ENCODE measurements around the gene POTEB2.
"Not testable (repeated sequence)": the region's sequence is repeated elsewhere in the genome, so short reads cannot be mapped to it uniquely, and the experiment has no call there.

POTEB2 gene

DNA sequence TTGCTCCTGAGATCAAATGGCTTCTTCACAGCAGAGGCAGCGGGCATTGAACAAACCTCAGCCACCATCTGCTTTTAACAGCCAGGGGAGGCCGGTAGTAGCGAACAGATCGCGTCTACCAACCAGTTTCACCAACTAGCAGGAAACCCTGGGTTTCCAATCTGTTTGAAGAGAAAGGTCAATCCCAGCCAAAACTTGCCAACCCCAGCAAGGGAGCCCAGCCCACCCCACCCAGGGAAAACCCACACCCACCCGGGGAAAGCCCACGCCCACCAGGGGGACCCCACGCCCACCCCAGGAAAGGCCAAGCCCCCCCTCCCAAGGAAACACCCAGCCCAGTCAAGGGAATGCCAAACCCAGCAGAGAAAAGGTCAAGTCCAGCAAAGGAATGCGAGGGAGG lies at the start of gene POTEB2:
Gene POTEB2 (minus strand): TSS at position 101 of the 400 bp plus-strand sequence. CDS start 33 bp downstream, at position 68.
- DNase-seq, result not testable (repeated sequence)

DNA sequence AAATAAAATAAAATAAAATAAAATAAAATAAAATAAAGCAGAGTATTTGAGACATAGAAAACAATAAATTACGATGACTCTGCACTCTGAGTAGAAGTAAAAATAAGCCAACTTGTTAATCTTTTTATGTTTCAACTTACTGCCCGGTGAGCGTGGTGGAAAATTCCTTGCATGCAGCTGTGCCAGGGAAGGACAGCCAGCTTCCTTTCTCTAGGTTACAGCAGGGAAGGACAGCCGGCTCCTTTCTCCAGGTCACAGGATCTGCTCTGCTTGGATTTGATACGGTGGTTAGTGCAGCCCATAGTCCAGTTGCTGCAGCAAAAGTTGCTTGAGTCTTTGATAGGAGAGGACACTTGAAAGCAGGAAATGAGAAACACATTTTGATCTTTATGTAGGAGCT lies 13.8 kb upstream of the POTEB2 start:
- not testable (repeated sequence) for DNase-seq

DNA sequence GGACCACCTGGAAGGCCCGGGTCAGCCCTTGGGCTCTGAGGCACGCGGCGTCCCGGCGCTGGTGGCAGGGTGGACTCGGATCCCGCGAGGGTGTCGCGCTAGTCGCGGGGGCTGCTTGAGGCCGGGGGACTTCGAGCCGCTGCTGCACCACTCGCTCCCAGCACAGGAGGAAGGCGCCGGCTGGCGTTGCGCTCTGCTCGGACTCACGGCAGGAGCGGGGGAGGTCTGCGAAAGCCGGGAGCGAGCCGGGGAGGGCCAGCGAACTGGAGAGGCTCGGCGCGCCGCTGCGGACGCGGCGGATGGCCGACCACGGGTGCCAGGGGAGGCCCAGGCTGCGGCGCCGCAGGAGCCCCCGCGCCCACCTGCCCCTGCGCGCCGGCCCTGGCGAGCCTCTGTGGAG lies 12.3 kb upstream of the POTEB2 start:
- DNase-seq, result not testable (repeated sequence)

DNA sequence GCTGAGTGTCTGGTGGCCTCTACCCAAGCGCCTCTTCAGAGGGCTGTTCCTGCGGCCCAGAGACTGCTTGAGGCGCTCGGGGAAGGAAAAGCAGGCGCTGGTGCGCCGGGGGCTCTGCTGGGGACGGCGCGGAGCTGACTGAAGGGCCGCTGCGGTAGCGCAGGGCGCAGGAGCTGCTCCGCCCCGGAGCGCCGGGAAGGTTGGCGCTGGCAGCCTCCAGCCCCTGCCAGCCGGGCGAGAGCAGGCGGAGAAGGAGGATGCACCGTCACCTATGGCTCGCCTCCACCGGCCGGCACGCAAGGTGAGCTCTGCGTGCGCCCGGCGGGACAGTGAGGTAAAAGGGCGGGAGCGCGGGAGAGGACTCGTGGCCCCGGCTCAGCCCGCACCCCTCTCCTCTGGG lies 11.7 kb upstream of the POTEB2 start:
- DNase-seq, result not testable (repeated sequence)

Data from DMS79 treated with DMSO at 0.1 percent for 48 hours (cell line).